PC-3 (cell line): ENCODE results near the gene MEG3.

Experiments
- EZH2 ChIP-seq: fragments of 300-600 bp; sonication (generic); IDR thresholded peaks from one replicate; pipeline ENCODE4 v1.6.1; 2017; ENCODE audit warnings: antibody characterized with exemption, mild to moderate bottlenecking, low read length; ENCODE audit not compliant: unreplicated experiment
- EZH2phosphoT487 ChIP-seq: fragments of 300-600 bp; sonication (generic); IDR thresholded peaks from 2 replicates; pipeline ENCODE4 v1.6.1; 2018; ENCODE audit warnings: mild to moderate bottlenecking, antibody characterized with exemption, low read length, borderline replicate concordance
- TF ChIP-seq, protein P1 (sequence below): fragments of 300-600 bp; sonication (generic); conservative IDR thresholded peaks from 2 replicates; pipeline ENCODE4 v1.5.1; 2017; ENCODE audit warnings: antibody characterized with exemption, low read depth, mild to moderate bottlenecking, low read length

DNA sequence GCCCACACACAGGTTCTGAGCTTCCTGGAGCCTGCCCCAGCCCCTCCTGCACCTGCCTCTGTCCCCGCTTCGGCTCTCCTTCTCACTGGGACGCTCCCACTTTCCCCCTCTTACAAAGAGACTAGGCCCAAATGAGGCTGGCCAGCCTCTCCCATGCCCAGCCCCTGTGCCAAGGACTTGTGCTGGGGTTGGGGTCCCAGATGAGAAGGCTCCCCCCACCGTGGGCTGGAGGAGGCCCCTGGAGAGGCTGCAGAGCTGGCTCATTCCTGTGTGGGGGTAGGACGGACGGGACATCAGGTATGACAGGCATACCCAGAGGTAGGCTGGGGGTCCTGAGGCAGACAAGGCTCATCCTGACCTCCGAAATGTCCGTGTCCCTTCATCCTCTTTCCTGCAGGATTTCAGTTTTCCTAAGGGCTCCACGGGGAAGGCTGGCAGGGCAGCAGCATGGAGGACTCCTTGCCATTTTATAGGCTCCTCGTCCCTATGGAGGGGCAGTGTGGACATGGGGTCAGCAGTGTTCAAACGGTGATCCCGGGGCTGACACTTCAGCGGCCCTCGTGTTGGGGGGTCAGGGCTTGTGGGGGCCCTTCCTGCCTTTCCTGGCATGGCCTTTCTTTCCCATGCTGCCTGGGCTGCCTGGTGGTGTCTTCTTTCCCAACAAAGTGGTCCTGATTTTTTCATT is 49.1 kb upstream of the MEG3 start:
- TF ChIP-seq, protein P1, sequence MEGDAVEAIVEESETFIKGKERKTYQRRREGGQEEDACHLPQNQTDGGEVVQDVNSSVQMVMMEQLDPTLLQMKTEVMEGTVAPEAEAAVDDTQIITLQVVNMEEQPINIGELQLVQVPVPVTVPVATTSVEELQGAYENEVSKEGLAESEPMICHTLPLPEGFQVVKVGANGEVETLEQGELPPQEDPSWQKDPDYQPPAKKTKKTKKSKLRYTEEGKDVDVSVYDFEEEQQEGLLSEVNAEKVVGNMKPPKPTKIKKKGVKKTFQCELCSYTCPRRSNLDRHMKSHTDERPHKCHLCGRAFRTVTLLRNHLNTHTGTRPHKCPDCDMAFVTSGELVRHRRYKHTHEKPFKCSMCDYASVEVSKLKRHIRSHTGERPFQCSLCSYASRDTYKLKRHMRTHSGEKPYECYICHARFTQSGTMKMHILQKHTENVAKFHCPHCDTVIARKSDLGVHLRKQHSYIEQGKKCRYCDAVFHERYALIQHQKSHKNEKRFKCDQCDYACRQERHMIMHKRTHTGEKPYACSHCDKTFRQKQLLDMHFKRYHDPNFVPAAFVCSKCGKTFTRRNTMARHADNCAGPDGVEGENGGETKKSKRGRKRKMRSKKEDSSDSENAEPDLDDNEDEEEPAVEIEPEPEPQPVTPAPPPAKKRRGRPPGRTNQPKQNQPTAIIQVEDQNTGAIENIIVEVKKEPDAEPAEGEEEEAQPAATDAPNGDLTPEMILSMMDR: no peak
- TF ChIP-seq EZH2 (no peak), EZH2phosphoT487 (no peak)
